OCI-M2 (cell line): ENCODE results near the gene DYSF.

Experiments
- DNase-seq: peaks from one replicate; lab custom pipeline; 2025; ENCODE audit not compliant: unreplicated experiment; lab: John Stamatoyannopoulos, UW

The DYSF gene

DNA sequence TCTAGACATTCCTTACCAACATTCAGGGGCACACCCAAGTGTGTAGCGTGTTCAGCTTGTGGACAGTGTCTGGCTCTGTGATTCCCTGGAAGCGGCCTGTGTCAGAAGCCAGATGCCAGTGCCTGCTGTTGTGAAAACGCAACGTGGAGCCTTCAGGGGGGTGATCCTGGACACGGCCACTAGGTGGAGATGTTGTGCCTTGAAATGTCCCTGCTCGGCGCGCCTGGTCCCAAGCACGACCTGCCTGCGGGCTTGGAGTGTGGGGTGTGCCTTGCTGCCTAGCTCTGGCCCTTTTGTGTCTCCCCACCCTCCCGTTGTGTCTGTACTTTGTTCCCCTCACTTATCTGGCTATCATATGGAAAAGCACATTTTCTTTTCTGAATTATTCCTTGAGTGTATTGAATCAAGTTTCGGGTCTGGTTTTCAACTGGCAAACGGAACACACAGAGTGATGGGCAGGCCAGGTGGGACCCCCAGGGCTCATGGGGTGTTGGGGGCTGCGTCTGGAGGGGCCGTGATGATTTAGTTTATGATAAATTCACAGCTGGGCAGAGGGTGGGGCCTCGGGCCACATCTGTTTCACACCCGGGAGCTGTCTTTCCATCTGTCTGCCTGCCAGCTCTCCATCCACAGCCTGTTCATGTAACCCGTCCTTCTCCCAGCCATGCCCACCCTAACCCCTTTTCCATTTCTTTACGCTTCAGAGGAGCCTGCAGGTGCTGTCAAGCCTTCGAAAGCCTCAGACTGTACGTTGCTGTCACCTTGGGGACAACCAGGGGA lies 95.5 kb downstream of the DYSF start:
- DNase-seq, result no peak

DNA sequence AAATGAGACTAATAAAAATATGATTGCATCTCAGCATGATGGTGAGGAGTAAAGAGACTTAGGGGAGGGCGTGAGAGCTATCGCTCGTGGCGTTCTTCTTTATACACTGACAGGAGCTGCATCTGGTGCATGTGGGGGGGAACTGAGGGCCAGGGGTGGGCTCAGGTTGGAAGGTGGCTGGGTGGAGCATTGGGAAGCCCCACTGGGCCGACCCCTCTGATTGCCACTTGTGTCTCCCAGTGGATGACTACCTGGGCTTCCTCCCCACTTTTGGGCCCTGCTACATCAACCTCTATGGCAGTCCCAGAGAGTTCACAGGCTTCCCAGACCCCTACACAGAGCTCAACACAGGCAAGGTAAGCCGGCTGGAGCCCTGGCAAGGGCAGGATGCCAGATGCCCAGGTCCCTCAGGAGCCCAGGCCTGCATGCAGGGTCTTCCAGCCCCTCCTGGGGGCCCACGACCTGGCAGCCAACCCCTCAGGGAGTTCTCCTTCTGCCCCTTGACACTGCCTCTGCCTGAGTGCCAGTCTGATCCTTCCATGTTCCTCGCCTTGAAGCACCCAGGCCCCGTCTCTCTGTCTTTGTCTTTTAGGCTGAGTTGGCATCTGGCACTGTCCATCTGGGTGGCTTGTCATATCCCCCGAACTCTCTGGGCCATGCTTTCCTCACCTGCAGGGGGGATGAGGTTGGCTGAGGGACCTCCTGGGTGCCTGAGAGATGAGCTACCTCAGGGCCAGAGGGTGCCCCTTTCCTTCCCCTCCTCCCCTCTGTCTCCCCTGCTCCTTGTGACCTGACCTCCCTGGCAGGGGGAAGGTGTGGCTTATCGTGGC lies 97.7 kb downstream of the DYSF start:
- no peak for DNase-seq

DNA sequence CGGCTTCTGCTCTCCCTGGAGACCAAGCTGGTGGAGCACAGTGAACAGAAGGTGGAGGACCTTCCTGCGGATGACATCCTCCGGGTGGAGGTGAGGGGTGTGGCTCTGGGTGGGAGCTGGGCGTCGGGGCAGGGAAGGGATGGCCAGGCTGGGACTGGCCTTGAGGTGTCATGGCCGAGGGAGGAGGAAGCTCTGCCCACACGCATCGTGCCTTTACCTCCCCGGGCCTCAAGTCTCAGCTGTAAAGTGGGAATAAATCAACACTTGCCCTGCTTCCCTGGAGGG lies 98.2 kb downstream of the DYSF start:
- no peak for DNase-seq

DNA sequence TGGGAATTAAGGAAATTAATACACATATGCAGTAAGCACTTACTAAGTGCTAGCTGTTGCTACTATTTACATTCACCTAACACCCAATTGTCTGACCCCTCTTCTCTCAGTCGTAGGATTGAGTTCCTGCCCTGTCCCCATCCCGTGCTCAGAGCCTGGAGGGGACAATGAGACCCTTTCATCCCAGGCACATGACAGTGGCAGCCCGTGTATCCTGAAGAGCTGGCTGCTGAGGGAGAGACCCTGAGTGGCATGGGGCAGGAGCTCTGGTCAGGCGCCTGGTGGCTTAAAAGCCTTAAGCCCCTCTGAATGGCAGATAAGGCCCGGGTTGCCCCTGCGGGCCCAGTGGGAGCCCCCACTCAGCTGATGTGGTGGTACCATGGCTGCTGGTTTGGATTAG lies 99.0 kb downstream of the DYSF start:
- no peak for DNase-seq

DNA sequence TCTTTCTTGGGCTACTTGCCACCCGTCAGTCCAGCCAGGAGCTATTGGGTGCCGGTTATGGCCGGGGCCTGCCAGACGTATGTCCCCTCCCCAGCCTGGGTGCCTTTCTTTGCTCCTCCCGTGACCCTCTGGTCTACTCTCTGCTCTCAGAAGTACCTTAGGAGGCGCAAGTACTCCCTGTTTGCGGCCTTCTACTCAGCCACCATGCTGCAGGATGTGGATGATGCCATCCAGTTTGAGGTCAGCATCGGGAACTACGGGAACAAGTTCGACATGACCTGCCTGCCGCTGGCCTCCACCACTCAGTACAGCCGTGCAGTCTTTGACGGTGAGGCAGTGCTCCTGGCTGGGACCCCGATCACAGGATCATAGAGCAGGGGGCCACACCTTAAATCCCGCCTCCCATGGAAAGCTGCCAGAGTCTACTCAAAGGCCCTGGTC lies 99.5 kb downstream of the DYSF start:
- no peak for DNase-seq

DNA sequence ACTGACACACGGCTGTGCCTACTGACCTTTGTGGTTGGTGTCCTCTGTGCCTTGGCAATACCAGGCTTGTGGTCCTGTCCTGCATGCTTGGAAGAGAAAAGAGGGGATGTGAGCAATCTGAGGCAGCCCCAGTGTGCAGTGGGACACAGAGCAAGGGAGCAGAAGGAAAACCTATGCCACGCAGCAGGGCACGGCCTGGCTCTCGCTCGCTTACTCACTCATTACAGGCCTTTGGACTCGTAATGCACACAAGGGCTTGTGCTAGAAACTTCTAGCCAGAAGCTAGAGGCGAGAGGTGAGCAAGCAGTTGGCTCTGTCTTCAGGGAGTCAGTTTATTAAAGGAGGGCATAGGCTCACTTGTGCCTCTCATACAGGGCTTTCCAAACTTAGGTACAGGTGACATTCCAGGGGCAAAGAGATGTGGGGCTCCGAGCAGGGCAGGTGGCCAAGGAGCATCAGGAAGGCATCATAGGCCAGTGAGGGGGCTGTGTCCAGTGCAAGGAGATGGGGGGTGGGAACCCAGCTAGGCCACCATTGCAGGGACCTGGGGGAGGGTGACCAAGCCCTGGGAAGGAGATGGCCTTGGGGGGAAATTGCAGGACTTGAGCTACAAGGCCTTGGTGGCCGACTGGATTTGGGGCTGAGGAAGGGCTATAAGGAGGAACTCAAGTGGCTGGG lies 100.8 kb downstream of the DYSF start:
- DNase-seq, result no peak

DNA sequence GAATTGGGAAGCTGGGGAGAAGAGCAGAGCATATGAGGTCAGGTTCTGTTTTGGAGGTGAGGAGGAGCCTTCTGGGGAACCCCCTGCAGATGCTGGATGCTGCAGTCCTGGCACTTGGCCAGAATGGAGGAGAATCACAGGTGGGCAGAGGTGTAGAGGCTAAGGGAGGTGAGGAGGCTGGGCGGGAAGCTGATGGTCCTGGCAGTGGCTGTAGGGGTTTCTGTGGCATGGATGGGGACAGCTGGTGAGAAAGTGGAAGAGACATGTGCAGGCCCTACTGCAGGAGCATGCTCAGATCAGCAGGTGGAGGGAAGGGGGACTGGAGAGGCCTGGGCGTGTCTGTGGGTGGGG lies 101.3 kb downstream of the DYSF start:
- DNase-seq, result no peak

DNA sequence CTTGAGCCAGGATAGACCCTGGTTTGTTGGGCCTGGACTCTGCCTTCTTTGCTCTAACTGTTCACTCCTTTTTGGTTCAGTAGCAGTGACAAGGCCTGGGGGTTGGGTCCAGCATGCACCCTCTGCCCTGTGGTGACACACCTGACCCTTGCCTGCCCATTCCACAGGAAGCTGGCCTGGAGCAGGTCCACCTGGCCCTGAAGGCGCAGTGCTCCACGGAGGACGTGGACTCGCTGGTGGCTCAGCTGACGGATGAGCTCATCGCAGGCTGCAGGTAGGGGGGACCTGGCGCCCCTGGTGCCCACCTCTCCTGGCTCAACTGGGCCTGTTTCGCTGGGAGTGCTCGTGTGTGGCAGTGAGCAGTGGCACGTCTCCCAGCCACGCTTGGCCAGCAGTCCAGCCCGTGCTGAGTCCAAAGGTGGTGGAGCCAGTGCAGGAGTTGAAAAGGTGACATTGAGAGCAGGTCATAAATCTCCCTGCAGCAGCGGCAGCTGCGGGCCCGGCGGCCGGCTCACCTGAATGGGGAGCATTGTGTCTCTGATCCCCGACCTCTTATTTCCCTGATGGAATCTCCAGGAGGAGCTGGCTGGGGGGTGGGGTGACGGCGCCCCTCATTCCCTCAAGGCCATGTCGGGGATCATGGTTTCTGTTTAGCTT lies 102.6 kb downstream of the DYSF start:
- DNase-seq, result no peak

DNA sequence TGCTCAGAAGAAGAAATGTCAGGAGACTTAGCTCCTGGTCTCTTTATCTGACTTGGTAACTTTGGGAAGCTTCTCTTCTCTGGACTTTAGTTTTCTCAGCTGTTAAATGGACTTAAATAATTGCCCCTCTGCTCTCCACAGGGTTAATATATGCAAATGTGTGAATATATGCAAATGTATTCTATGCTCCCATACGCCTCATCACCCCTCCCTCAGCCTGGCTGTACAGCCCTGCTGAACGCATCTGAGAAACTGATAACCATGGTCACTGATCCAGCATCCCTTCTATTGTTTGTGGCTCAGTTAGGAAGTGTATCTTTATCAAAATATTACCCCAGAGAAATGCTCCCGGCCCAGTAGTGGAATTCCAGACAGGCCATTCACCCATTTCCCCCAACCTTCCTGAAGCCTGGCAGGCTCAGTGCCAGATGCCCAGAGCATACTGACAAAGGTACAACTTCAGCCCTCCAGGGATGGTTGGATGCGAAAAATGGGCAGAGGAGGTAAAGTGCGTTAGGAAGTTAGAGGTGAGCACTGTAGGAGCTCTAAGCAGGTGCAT lies 103.4 kb downstream of the DYSF start:
- DNase-seq, result no peak

DNA sequence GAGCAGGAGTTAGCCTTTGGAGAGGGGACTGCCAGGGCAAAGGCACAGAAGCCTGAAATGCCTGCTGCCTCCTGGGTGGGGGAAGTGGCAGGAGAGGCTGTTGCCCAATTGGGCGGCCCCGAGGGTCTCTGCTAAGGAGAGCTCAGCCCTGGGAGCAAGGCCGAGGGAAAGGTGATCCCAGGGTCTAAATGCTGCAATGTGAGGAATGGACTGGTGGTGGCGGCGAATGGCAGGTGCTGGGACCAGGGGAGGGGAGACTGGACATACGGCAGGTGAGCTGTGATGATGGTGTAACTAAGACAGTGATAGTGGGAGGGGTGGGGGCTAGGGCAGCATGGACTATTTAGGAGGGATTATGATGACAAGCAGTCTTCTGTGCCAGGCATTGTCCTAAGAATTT lies 104.0 kb downstream of the DYSF start:
- no peak for DNase-seq

DNA sequence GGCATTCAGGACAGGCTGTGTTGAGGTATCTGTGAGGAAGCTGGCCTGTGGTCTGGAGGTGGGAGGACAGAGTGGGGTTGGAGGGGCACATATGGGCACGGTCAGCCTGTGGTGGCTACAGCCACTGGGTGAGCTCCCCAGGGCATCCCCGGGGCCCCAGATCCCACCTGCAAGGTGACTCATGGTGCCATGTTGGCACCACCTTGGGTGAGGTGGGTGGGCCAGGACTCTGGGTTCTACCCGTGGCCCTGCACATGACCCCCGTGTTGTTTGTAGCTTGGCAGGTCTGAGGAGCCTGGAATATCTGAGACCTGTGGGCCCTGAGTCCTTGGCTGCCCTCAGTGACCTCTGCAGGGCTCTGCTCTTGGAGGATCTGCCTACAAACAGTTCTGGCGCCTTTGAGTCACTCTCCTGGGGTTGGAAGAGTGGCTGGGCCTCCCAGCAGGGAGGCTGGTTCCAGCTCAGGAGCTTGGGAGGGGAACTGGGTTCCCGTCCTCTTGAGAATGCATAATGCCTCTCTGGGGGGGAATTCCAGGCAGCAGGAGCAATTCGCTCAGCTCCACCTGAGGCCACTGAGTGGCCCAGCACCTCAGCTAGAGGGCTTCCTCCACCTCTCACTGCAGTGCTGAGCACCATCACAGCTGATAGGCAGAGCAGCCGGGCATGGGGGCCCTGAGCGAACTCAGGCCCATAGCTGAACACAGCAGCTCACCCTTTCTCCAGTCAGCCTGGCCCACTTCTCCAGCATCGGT lies 105.1 kb downstream of the DYSF start:
- DNase-seq, result no peak

DNA sequence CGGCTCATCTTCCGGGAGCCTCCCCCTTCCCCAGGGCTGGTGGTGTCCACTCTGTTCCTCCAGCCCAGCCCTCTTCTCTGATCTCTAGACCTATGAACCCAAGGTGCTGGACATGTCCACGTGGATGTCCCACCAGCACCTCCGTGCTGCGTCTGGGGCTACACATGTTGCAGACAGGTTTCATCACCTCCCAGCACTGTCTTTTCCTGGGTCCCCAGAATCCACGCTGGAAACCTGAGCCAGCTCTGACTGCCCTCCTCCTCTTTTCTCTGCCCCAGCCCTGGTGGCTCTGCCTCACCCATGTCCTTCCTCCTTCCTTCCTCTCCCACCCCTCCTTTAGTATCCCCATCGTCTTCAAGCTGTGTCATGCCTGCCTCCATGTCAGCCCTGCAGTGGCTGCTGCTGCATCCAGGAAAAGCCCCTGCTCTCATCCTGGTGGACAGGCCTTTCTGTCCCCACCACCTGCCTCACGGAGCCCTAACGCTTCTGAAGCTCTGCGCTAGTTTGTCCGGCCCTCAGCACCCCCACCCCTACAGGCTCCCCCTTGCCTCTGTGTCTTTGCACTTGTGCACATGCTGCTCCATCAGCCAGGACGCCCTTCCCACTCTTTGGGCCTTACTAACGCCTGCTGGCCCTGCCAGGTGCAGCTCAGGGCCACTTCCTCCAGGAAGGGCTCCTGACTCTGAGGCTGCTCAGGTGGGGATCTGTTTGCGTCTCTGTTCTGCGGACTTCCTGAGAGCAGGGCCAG lies 105.9 kb downstream of the DYSF start:
- no peak for DNase-seq

DNA sequence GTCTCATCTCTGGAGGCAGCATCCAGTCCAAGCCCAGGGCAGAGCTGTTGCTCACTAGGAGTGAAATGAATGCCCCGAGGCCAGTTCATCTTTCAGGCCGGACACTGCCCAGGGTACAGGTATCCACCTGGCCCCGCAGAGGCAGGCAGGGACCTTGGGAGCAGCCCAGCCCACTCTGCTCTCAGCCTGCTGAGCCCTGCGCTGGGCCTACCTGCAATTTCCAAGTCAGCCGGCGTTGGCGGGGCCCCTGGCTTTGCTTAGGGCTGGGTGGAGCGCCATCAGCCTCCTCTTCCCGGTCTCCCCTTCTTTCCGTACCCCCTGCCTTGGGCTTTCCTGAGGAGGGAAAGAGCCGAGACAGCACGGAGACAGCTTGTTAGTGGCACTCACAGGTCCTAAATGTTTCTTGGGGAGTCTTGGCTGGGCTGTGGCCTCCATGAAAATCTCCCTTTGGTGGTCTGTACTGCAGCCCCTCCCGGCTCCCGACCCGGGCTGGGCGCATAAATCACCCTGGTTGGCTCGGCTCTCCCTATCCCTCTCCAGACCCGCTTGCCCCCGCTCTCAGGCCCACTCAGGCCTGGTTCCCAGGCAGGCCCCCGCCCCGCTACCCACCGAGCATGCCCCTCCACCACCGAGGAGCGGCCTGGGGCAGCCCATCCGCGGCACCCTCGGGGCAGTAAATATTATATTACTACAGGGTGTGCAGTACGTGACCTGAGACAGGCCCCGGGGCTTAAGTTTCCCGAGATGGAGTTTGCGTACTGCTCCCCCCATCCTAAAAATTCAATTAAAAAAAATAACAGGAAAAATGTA lies 106.7 kb downstream of the DYSF start:
- DNase-seq, result no peak

DNA sequence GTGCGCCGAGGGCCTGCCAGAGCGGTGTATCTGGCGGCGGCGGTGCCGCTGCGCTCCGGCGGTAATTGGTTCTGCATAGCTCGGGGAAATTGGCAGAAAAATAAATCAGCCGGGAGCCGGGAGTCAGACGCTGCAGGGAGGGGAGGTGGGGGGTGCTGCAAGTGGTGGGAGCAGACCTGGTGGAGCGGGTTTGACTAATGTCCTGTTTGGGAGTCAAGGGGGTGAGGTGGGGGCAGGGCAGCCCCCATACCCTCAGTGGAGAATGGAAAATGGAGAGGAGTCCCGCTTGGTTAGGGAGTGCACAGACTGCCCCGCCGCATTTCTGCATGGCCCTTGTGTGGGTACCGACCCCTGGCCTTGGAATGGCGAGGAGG lies 107.3 kb downstream of the DYSF start:
- DNase-seq, result no peak

DNA sequence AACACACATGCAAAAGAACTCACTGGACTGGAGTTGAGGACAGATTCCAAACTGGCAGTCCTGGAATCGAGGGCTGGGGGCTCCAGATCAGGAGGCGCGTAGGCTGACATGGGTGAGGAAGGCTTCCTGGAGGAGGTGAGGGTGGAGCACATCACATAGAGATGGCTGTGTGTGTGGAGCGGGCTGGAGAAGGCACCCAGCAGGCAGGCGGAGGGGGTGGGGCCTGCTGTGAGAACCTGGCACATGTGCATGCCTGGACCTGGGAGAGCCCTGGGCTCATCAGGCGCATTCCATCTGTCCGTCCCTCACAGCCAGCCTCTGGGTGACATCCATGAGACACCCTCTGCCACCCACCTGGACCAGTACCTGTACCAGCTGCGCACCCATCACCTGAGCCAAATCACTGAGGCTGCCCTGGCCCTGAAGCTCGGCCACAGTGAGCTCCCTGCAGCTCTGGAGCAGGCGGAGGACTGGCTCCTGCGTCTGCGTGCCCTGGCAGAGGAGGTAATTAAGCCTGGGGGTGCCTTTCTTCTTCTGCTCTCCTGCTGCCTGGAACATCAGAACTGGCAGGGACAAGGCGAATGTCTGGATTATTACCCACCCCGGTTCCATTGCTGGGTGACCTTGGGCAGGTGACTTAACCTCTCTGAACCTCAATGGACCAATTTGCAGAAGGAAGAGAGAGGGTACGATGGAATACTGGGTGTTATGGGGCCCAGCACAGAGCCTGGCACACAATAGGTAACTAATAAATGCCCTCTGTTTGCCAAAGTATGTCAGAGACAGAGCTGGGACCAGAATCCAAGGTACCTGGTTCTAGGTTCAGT lies 108.3 kb downstream of the DYSF start:
- DNase-seq, result no peak

DNA sequence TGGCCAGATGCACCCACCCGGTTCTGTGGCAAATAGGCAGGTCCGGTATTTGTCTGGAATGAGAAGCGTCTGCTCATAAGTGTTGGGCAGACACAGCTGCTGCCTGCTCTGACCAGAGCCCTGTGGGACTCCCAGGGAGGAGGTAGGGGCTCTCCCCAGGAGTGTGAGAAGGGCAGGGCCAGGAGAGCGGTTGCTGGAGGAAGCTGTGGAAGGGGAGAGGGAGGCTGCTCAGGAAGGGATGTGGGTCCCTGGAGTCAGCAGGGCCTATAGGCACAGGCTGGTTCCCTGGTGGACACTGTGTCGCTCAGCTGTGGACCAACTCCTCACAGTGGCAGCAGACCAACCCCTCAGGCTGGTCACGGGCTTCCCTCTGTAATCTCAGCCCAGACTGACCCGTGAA lies 109.2 kb downstream of the DYSF start:
- no peak for DNase-seq

DNA sequence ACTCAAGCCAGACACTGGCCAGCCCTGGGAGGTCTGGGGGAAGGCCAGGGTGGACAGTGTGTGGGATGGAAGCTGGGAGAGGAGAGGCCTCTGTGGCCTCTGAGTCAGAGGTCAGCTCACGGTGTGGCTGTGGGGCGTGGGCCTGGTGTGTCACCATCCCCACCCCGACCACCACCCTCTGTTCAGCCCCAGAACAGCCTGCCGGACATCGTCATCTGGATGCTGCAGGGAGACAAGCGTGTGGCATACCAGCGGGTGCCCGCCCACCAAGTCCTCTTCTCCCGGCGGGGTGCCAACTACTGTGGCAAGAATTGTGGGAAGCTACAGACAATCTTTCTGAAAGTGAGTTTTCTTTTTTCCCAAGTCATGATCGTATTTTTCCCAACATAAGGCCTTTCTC lies 110.5 kb downstream of the DYSF start:
- no peak for DNase-seq

DNA sequence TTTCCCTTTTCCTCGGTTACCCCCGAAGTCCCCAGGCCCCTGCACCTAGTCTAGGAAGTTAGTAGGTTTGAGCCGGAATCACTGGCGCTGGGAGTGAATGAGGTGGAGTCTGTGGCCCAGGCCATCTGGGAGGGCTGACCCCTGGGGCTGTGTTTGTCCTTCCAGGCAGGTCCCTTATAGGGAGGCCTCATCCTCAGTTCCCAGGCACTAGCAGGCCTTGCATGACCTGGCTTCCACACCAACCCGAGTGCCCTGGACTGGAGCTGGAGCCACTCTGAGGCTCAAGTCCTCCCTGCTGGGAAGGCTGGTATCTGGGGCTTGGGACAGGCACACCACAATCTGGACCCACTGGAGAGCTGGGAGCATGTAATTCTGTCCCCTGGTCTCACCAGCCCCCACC lies 111.0 kb downstream of the DYSF start:
- no peak for DNase-seq
